ENCODE measurements around the gene OVCH1. TPM values are rescaled to one million over a fixed set of nuclear protein-coding genes. Genes with fewer than 3 reads are reported as not detected.

OVCH1 gene
- total and polyA plus RNA-seq, 12 donors: 0.11 to 1.00 (median 0.23) TPM; not detected in 2

DNA sequence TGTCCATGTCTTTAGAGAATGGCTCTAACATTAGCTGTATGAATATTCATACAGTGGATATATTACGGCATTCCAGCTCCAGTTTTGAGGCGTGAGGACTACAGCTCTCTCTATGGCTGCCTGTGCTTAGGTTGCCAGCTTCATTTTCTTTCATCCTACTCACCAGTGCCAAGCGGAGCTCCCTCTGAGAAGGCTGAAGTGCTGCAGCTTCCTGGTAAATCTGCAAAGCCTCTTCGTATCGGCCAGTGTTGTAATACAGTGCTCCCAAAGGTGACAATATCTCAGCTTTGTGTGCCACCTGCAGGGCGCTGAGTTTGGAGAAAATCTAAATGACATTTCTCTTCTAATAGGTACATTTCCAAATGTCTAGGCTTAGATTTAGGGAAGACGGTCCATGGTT, 19.8 kb upstream of the OVCH1 start:
- intact Hi-C loops (cut with DNase I): no loop called here
- H3K27me3 ChIP-seq: no peaks in the 10 kb centered on the region
- peaks cover 0 to 6% of the 10 kb centered on the region in 2 donors for H3K36me3 ChIP-seq (replicated peaks in 1 of 2)
- no peaks in the 10 kb centered on the region for H3K9me3 ChIP-seq (replicated peaks in 1 of 3)
- no peak overlapping the region for H3K27ac ChIP-seq
- DNase-seq: no peak
- H3K4me3 ChIP-seq: no peak overlapping the region
- 85 to 94% (median 91%) methylated on average over 7 of the region's 7 CpGs for WGBS, 4 donors
- TF ChIP-seq, protein P1, sequence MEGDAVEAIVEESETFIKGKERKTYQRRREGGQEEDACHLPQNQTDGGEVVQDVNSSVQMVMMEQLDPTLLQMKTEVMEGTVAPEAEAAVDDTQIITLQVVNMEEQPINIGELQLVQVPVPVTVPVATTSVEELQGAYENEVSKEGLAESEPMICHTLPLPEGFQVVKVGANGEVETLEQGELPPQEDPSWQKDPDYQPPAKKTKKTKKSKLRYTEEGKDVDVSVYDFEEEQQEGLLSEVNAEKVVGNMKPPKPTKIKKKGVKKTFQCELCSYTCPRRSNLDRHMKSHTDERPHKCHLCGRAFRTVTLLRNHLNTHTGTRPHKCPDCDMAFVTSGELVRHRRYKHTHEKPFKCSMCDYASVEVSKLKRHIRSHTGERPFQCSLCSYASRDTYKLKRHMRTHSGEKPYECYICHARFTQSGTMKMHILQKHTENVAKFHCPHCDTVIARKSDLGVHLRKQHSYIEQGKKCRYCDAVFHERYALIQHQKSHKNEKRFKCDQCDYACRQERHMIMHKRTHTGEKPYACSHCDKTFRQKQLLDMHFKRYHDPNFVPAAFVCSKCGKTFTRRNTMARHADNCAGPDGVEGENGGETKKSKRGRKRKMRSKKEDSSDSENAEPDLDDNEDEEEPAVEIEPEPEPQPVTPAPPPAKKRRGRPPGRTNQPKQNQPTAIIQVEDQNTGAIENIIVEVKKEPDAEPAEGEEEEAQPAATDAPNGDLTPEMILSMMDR (IDR thresholded peaks at IDR 0.05): no peak
- peaks cover 0 to 5% of the 10 kb centered on the region in 2 donors for H3K4me1 ChIP-seq (replicated peaks in 1 of 2)

- TF ChIP-seq POLR2A (IDR thresholded peaks at IDR 0.05): no peak
- TF ChIP-seq, protein P1 (IDR thresholded peaks at IDR 0.05): no peak
- Histone ChIP-seq H3K27me3 (no peaks in the 10 kb centered on the region), H3K27ac (no peak overlapping the region), H3K9me3 (replicated peaks in 1 of 3) (no peaks in the 10 kb centered on the region), H3K4me1 (replicated peaks in 1 of 2) (peaks cover 0 to 5% of the 10 kb centered on the region in 2 donors), H3K36me3 (replicated peaks in 1 of 2) (peaks cover 0 to 6% of the 10 kb centered on the region in 2 donors), H3K4me3 (no peak overlapping the region)
- DNase-seq: no peak
- intact Hi-C loops (cut with DNase I): no loop called here
- WGBS, 4 donors: 29 to 39% (median 33%) methylated on average over 2 of the region's 2 CpGs
Measured at GRCh38 chr12:29516431-29516875, 19.0 kb upstream of the OVCH1 start.

- intact Hi-C loops (cut with DNase I): no loop called here
- 73 to 79% (median 78%) methylated on average over 6 of the region's 6 CpGs for whole genome bisulfite sequencing, 4 donors
- Histone ChIP-seq H3K27ac (no peak overlapping the region), H3K36me3 (replicated peaks in 1 of 2) (no peaks in the 10 kb centered on the region), H3K9me3 (replicated peaks in 1 of 3) (no peaks in the 10 kb centered on the region), H3K4me3 (no peak overlapping the region), H3K4me1 (replicated peaks in 1 of 2) (no peaks in the 10 kb centered on the region), H3K27me3 (no peaks in the 10 kb centered on the region)
- no peak for TF ChIP-seq POLR2A (IDR thresholded peaks at IDR 0.05)
- TF ChIP-seq, protein P1 (IDR thresholded peaks at IDR 0.05): no peak
- DNase-seq: no peak
Measured at GRCh38 chr12:29510591-29511185, 13.2 kb upstream of the OVCH1 start.

DNA sequence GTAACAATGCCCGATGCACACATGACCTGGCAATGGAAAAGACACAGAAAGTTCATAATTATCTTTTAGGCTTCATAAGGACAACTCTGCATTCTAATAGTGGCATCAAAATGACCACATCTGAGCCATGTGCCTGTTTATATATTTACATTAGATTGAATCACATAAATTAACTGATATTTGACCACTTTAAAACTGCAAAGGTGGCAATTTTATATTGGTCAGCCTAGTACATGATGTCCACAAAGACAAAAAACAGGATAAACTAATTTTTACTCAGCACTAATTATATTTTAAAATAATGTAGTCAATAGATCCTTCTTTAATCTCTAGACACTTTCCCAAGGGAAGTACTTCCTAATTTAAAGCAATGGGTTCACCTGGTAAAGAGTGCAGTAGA, 12.0 kb upstream of the OVCH1 start:
- intact Hi-C loops (cut with DNase I): no loop called here
- TF ChIP-seq, protein P1 (IDR thresholded peaks at IDR 0.05): no peak
- TF ChIP-seq POLR2A (IDR thresholded peaks at IDR 0.05): no peak
- Histone ChIP-seq H3K27ac (no peak overlapping the region), H3K9me3 (replicated peaks in 1 of 3) (no peaks in the 10 kb centered on the region), H3K36me3 (replicated peaks in 1 of 2) (peaks cover 0 to 6% of the 10 kb centered on the region in 2 donors), H3K27me3 (no peaks in the 10 kb centered on the region), H3K4me3 (no peak overlapping the region), H3K4me1 (replicated peaks in 1 of 2) (no peaks in the 10 kb centered on the region)
- DNase-seq: no peak
- WGBS, 4 donors: 90 to 100% (median 98%) methylated on average over 1 of the region's 1 CpG

Measured in adrenal gland (tissue), 12 donors.